OCI-M2 (cell line): ENCODE measurements around the gene EMC9.

Source experiments
- DNase-seq: peaks from one replicate; lab custom pipeline; 2025; ENCODE audit not compliant: unreplicated experiment; lab: John Stamatoyannopoulos, UW

Gene EMC9

DNA sequence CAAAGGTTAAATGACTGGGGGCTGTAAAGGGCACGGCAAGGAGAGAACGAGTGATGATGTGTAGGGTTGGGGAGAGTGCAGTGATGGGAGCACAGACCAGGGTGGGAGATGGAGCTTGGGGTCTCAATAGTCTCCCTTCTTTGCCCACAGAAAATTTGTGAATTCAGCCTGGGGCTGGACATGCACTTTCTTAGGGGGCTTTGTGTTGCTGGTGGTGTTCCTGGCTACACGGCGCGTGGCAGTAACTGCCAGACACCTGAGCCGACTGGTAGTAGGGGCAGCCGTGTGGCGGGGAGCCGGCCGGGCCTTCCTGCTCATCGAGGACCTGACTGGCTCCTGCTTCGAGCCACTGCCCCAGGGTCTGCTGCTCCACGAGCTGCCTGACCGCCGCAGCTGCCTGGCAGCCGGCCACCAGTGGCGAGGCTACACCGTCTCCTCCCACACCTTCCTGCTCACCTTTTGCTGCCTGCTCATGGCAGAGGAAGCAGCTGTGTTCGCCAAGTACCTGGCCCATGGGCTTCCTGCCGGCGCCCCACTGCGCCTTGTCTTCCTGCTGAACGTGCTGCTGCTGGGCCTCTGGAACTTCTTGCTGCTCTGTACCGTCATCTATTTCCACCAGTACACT, 9.2 kb downstream of the EMC9 start:
- no peak for DNase-seq

DNA sequence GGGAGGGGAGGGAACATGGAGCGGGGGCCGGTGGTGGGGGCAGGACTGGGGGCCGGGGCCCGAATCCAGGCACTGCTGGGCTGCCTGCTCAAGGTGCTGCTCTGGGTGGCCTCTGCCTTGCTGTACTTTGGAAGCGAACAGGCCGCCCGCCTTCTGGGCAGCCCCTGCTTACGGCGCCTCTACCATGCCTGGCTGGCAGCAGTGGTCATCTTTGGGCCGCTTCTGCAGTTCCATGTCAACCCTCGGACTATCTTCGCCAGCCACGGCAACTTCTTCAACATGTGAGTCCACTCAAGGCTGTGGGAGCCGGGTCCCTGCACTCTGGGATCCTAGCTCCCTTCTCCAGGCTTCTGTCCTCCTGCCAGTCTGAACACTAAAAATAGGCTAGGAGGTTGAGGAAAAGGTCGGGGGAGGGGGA, 9.8 kb downstream of the EMC9 start:
- DNase-seq: no peak

DNA sequence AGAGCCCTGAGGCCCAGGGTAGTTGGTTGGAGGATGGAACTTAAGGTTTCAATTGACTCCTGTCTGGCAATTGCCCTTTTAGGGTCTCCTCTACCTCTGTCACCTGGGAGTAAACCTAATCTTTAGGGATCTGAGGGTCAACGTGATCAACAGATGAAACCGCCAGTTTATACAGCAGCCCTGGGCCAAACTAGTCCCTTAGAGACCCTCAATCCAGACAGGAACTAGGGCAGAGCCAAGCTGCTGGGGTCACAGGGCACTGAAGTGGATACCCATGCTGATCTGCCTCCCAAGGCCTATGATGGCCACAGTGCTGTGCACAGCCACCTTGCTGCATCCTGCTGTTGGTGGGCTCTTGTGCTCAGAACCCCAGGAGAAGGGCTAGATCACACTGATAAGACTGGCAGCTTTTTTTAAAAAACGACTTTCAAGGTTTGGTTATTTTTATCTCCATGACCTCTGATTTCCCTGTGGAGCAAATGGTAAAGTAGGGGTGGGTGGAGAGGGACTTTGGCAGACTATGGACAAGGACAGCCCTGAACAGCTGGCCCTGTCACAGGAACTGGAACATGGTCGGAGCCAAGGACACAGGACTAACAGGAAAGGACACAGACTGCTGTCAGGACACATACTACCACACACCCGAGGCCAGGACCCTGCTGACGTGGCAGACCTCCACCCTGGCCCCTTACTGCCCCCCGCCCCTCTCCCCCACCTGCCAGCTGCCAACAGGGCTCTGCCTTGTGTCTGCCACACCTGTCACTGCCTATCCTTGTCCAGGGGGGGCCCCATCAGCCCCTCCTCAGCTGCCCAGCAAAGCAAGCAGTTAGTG, 10.5 kb downstream of the EMC9 start:
- DNase-seq: no peak

DNA sequence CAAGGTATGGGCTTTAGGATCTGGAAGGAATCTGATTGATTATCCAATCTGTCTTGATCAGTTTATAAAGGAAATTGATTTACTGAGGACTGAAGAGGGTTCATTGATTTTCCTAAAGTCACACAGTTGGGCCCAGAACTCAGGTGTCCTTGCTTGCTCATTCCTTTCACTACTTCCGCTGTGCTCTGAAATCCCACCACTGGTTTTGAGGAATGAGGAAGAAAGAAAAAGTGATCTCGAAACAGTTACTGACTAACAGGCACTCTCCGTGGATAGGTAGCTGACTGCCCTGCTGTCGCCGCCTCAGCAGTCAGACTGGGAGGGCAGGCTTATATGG, 11.0 kb downstream of the EMC9 start, which contains the start of gene FITM1:
Gene FITM1, plus strand, starts transcription at position 280 of the 337 bp plus-strand sequence. CDS start 905 bp downstream, outside the sequence.
- DNase-seq: no peak

DNA sequence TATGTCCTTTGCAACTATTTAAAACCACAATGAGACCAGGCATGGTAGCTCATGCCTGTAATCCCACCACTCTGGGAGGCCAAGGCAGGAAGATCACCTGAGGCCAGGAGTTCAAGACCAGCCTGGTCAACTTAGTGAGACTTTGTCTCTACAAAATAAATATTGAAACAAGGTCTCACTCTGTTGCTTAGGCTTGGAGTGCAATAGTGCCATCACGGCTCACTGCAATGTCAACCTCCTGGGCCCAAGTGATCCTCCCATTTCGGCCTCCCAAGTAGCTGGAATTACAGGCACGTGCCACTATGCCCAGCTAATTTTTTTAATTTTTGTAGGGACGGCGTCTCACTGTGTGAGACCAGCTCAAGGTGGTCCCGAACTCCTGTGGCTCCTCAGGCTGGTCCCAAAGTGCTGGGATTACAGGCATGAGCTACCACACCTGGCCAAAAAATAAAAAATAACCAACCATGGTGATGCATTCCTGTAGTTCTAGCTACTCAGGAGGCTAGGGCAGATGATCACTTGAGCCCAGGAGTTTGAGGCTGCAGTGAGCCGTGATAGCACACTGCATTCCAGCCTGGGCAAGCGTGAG, 11.9 kb downstream of the EMC9 start:
- DNase-seq: no peak

DNA sequence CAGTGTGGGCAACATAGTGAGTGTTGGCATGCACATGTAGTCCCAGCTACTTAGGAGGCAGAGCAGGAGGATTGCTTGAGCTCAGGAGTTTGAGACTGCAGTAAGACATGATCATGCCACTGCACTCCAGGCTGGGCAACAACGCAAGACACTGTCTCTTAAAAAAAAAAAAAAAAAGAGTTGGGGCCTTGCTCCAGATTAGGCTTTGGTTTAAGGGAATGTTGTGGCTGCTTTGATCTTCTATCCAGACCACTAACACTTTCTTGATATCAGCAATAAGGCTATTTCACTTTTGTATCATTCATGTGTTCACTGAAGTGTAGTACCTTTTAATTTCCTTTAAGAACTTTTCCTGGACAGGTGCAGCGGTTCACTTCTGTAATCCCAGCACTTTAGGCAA, 13.7 kb downstream of the EMC9 start:
- no peak for DNase-seq

DNA sequence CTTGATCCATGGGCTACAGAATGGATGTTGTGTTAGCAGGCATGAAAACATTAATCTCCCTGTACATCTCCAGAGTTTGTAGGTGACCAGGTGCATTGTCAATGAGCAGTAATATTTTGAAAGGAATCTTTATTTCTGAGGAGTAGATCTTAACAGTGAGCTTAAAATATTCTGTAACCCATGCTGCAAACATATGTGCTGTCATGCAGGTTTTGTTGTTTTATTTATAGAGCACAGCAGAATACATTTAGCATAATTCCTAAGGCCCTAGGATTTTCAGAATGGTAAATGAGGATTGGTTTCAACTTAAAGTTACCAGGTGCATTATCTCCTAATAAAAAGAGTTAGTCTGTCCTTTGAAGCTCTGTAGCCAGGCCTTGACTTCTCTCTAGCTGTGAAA, 14.5 kb downstream of the EMC9 start:
- DNase-seq: no peak

DNA sequence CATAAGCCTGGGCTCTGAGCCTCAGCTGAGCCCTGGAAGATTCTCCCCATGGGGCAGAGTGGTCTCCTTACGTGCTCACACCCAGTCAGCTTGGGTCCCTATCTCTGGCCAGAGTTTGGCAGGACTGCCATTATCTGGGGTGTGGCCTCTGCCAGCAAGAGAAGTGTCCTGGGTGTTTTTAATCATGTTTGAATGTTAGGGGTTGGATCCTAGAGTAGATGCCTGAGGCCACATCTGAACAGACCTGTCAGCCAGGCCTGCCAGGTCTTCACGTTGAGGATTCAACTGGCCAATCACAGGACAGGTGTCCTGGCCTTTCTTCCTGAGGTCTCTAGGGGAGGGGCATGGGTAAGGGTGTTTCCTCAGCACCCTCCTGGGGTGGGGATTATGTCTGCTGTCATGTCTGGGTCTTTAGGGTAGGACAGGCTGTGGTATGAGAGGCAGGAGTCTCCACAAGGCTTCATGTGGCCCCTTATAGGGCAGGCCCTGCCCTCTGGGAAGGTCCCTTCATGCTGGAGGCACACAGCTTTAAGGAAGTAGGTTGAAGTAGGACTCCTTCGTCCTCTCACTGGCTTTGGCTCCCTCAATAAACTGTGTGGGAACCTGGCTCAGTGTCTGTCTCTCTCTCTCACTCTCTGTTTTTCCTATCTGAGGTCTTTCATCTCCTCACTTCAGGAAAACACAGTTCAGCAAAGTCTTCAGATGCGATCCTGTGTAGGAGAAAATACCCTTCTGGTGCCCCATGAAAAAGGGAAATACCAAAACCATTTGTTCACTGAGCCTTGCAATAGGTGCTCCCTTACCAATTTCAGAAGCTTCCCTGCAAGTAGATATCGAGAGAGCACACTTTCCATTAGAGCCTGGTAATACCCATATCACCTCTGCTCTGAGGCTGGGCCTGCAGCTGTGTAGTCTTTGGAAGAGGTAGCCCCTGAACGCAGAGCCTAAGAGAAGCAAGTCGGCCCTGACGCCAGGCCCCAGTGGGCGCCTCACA, 17.7 kb downstream of the EMC9 start:
- DNase-seq: no peak

DNA sequence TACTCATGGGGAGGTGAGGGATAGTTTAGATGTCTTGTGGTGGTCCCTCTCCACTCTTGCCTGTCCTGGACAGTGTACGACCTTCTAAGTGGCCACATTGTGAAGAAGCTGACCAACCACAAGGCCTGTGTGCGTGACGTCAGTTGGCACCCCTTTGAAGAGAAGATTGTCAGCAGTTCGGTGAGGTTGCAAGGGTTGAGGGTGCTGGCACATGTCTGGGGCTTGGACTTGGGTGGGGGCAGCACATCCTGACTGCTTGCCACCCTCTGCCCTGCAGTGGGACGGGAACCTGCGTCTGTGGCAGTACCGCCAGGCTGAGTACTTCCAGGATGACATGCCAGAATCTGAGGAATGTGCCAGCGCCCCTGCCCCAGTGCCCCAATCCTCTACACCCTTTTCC, 18.5 kb downstream of the EMC9 start:
- DNase-seq: no peak

DNA sequence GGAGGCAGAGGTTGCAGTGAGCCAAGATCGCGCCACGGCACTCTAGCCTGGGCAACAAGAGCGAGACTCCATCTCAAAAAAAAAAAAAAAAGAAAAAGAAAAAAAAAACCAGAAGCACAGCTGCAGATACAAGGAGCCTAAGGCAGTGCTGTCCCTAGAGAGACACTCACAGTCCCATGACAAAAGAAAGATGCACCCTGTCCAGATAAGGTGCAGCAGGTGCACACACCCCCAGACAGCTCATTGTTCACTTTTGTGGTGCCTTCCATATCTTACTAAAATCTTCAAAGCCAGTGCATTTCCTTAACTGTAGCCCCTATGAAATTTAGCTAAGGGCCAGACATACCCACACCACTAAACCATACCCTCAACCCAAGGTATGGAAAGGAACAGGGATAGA, 19.0 kb downstream of the EMC9 start:
- DNase-seq: no peak

DNA sequence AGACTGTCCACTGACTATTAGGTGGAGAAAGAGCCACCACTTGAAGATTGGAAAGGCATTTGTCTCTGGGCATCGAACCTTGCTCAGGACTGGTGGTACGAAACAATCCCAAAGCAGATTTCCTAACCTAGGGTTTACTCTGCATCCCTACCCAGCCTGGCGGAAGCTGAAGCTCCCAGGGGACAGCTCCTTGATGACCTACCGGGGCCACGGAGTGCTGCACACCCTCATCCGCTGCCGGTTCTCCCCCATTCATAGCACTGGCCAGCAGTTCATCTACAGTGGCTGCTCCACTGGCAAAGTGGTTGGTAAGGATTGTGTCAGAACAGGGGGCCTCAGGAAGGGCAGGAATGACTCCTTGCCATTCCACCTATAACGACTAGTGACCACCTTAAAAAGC, 20.2 kb downstream of the EMC9 start:
- DNase-seq: no peak

DNA sequence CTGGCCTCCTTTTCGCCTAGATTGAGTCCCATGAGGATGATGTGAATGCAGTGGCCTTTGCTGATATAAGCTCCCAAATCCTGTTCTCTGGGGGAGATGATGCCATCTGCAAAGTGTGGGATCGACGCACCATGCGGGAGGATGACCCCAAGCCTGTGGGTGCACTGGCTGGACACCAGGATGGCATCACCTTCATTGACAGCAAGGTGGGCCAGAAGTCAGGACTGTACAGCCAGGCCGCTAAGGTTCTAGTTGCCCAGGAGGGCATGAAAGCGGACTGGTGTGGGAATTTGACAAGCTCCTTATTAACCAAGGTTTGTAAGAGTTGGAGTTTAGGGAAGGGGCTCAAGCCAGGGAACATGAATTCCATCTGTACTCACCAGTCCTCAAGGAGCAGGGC, 21.7 kb downstream of the EMC9 start:
- DNase-seq: no peak

DNA sequence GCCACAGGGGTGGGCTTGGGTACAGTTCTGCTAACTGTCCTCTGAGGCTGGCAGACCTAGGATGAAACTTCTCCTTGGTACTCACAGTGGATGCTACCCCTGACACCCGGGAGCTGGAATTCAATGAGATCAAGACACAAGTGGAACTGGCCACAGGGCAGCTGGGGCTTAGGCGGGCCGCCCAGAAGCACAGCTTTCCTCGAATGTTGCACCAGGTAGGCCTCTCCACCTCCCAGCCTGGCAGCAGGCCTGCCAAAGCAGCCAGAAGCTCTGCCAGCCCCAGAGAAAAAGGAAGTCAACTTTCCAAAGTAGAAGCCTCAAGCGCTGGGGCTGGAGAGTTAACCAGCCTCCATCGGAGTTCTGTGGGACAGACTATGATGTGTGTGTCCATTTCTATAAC, 24.2 kb downstream of the EMC9 start:
- no peak for DNase-seq

DNA sequence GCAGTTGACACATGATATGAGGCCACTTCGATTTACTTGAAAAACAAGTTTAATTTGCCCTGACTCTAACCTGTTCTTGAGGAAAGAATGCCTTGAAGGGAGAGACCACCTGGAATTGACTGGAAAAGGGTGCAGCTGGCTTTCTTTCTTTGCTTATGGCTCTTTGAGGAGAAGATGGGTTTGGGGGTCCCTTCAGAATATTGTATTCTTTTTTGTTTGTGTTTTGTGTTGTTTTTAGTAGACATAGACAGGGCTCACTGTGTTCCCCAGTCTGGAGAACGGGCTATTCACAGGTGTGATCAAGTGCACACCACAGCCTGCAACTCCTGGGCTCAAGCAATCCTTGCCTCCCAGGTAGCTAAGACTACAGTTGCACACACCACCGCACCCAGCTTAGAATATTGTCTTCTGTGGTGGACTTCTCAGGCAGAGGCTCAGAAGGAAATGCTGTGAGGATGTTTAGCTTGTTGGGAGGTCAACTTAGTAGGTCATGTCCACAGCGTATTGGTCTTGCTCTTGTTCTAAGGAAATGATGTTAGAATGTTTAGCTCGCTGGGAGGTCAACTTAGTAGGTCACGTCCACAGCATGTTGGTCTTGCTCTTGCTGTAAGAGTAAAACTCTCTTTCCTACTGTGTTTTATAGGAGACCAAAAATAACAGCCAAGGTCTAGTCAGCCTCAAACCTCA, 25.1 kb downstream of the EMC9 start:
- DNase-seq: no peak

DNA sequence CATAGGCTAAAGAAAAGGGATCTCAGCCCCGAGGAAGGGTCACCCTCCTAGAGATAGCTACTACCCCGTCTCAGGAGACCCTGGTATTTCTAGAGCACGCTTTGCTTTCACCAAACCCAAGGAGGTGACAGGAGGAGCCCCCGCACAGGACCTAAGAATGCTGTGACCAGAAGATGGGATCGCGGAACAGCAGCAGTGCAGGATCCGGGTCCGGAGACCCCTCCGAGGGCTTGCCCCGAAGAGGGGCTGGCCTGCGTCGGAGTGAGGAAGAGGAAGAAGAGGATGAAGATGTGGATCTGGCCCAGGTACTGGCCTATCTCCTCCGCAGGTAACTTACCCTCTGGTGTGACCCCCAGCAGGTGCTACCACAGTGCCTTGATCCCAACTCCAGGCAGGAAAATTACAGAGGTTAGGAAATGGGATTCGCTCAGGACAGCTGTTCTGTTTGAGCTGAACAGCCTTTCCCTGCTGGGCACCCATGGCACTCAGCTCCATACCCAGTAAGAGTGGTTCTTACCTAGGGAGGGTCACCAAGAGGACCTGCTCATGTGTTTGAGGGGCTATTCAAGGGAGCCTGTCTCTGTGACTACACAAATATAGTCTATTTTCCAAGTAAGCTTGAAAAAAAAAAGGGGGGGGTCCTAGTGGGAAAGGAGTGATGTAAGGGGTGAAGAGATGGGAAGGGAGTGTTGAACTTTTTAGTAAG, 25.8 kb downstream of the EMC9 start:
- DNase-seq: no peak

DNA sequence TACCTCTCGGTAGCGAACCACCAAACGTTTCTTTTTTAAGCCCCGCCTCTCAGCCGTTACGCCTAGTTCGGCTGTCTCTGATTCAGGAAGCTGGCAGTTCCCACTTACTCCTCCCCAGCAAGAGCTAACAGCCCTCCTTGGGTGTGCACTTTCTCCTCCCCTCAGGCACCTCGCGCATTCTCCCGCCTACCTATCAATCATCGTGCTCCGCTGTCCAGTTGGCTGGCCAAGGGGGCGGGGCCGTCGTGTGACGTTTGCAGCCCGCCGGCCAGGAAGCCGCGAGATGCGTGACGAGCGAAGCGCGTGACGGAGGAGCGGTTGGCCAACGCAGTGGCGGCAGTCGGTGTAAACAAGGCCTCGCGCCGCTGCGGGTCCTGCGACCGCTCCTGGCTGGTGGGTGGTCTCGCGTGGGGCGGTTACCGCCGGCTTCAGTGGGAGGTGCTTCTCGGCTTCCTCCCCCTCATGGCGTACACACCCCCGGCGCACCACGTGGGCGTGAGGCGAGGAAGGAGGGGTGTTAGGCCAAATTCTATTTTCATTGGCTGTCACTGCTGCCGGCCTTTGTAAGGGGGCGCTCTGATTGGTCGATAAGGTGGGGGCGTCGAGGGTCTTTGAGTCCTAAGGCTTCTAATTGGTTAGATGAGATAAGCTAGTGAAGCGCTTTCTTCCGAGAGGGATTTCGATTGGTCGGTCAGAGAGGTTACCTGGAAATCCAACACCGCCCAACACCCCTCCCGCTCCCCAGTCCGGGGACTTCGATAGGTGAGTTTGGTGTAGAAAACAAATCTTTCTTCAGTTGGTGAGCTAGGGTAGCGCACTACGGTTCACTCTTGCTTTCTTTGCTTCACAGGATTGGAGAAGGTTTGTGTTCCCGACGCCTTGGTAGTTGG, 26.6 kb downstream of the EMC9 start, which contains the start of the genes DCAF11 and NRL:
Gene DCAF11, plus strand, starts transcription at position 246 of the 890 bp plus-strand sequence. CDS start 818 bp downstream, outside the sequence.
Gene NRL, minus strand, starts transcription at position 418 of the 890 bp plus-strand sequence. CDS start 32,101 bp downstream, outside the sequence.
- peak; percentile 96 for DNase-seq

DNA sequence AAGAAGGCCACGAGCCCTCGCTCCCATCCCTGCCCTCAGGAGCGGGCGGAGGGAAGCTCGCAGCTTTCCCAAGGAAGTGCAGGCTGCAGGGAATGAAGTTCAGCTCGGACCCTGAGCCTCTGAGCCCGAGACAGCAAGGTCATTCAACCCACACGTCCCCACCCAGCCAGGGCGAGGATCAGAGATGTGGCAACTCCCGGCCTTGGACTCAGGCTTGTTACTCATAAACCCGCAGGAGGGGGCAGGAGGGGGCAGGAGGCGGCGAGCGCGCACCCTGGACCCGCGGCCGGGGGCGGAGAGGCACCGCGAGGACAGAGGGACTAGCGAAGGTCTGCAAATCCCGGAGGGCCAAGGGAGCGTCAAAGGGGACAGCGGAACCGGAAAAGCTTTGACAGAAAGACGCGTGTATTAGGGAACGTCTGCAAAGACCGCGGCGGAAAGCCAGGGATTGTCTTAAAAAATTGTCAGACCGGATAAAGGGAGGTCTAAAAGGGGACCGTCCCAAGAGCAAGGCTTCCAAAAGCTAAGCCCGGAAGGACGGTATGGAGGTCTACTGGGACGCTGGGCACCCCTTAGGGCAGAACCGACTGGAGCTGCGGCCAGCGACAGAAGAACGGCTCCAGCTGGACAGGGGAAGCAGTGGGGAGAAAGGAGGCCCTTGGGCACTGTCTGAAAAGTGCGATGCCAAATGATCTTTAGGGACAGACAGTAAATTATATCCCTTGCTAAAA, 27.4 kb downstream of the EMC9 start:
- peak; percentile 85 for DNase-seq

DNA sequence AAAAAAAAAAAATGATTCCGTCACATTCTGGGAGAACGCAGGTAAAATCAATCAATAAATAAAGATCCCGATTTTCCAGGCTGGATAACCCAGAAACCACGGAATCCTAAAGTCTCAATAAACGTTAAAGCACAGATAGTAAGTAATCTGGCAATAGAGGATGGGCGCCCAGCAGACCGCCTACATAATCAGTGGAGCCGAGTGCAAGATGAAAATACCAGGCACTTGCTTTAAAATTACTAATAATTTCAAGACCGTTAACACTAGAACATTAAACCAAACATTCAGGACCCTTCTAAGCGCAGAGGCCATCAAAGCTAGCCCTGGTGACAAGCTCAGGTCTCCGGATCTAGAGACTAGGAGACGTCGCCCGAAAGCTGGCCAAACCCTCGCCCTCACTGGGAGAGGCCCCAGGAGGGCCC, 28.0 kb downstream of the EMC9 start:
- no peak for DNase-seq
